ENCODE data around the gene TMEM150A. TPM values are rescaled to one million over a fixed set of nuclear protein-coding genes. Genes with fewer than 3 reads are reported as not detected.

Gene TMEM150A
- total and polyA plus RNA-seq, 2 of the 13 experiments (the other 11 are each of a cell fraction or from before 2014, with no cell fraction given): 30.1 to 70.4 TPM

DNA sequence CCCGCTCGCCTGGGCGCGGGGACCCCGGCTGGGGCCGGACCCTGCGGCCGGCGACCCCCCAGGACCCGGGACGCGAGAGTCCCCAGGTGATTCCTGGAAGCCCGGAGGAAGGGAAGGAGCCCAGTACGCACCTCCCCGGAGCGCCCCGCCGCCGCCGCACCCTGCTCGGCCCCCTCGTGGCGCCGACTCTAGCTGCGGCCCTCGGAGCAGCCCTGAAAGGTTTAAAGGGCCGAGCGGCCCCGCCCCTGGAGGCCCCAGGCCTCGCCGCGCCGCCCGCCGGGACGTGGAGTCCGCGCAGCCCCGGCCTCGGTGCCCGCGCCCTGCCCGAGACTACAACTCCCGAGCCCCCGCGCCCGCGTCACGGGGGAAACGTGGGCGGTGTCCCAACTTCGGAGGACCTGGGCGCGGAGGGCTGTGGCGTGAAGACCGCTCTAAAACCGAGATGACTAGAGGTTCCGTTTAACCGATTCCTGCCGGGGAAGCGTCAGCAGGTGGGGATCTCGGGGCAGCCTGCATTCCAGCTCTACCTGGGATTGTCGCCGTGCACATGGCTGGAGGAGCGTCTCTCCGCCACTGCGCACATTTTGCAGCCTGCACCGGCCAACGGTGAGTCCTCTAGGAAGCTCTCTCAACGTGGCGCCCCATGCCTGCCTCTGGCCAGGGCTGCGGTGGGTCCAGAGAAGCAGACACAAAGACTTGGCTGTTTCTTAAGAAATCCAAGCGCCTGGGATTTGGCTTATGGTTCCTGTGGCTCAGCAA lies at the start of gene TMEM150A (continued):
- TF ChIP-seq, protein P1, sequence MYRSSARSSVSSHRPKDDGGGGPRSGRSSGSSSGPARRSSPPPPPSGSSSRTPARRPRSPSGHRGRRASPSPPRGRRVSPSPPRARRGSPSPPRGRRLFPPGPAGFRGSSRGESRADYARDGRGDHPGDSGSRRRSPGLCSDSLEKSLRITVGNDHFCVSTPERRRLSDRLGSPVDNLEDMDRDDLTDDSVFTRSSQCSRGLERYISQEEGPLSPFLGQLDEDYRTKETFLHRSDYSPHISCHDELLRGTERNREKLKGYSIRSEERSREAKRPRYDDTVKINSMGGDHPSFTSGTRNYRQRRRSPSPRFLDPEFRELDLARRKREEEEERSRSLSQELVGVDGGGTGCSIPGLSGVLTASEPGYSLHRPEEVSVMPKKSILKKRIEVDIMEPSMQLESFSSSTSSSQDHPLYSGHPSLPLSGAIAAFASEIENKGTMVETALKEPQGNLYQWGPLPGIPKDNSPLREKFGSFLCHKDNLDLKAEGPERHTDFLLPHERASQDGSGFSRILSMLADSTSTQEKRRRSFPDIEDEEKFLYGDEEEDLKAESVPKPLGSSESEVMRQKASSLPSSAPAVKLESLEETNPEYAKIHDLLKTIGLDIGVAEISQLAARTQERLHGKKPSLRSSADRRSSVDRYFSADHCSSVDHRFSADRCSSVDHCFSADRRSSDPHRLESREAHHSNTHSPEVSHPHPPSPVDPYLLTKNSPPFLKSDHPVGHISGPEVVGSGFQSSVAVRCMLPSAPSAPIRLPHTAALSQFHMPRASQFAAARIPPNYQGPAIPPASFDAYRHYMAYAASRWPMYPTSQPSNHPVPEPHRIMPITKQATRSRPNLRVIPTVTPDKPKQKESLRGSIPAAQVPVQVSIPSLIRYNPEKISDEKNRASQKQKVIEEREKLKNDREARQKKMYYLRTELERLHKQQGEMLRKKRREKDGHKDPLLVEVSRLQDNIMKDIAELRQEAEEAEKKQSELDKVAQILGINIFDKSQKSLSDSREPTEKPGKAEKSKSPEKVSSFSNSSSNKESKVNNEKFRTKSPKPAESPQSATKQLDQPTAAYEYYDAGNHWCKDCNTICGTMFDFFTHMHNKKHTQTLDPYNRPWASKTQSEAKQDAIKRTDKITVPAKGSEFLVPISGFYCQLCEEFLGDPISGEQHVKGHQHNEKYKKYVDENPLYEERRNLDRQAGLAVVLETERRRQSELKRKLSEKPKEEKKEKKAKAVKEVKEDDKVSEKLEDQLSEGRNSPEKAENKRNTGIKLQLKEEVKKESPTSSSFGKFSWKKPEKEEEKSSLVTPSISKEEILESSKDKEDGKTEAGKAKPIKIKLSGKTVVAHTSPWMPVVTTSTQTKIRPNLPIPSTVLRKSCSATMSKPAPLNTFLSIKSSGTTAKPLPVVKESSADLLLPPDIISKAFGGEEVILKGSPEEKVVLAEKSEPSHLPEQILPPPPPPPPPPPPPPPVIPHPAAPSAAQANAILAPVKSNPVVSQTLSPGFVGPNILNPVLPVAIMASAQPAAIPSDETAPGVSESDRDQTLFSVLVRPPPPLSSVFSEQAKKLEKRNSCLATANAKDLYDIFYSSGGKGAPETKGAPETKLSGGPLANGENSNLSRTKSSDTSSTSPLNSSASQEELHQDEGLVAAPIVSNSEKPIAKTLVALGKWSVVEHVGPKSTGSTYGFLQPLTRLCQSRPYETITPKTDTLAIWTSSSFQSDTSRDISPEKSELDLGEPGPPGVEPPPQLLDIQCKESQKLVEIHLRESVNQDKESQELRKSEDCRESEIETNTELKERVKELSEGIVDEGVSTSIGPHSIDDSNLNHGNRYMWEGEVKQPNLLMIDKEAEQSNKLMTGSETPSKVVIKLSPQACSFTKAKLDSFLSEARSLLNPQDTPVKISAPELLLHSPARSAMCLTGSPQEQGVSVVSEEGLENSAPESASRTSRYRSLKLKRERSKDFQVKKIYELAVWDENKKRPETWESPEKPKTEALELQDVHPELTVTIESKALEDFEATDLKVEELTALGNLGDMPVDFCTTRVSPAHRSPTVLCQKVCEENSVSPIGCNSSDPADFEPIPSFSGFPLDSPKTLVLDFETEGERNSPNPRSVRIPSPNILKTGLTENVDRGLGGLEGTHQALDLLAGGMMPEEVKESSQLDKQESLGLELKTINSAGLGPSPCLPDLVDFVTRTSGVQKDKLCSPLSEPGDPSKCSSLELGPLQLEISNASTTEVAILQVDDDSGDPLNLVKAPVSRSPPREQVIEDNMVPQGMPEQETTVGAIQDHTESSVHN (CRISPR knock-in tag; IDR thresholded peaks at IDR 0.05): no peak
- TF ChIP-seq HNRNPK (IDR thresholded peaks at IDR 0.05; ENCODE audit: low read depth, low read length, poor library complexity, severe bottlenecking) (no peak), CCAR2 (optimal IDR thresholded peaks at IDR 0.05; ENCODE audit: low read depth, low read length) (no peak), ZNF724P (CRISPR knock-in tag; IDR thresholded peaks at IDR 0.05; ENCODE audit: borderline replicate concordance) (no peak), ZFP82 (CRISPR knock-in tag; IDR thresholded peaks at IDR 0.05; ENCODE audit: borderline replicate concordance) (peak; percentile 62; the same call in 1 of the 2 replicates), POGZ (CRISPR knock-in tag; IDR thresholded peaks at IDR 0.05) (peak; percentile 74; the same call in 1 of the 2 replicates), ZNF354B (CRISPR knock-in tag; IDR thresholded peaks at IDR 0.05) (no peak; the same call in 1 of the 2 replicates), SMAD3 (CRISPR knock-in tag; IDR thresholded peaks at IDR 0.05) (no peak; the same call in 1 of the 2 replicates), NFIC (IDR thresholded peaks at IDR 0.05; ENCODE audit: low read length) (no peak), ZNF550 (CRISPR knock-in tag; IDR thresholded peaks at IDR 0.05; ENCODE audit: borderline replicate concordance) (no peak), ESRRA (CRISPR knock-in tag; IDR thresholded peaks at IDR 0.05; ENCODE audit: low read depth) (no peak; the same call in none of the 2 replicates), ZNF552 (CRISPR knock-in tag; IDR thresholded peaks at IDR 0.05; ENCODE audit: borderline replicate concordance) (no peak)
- TF ChIP-seq, protein P2, sequence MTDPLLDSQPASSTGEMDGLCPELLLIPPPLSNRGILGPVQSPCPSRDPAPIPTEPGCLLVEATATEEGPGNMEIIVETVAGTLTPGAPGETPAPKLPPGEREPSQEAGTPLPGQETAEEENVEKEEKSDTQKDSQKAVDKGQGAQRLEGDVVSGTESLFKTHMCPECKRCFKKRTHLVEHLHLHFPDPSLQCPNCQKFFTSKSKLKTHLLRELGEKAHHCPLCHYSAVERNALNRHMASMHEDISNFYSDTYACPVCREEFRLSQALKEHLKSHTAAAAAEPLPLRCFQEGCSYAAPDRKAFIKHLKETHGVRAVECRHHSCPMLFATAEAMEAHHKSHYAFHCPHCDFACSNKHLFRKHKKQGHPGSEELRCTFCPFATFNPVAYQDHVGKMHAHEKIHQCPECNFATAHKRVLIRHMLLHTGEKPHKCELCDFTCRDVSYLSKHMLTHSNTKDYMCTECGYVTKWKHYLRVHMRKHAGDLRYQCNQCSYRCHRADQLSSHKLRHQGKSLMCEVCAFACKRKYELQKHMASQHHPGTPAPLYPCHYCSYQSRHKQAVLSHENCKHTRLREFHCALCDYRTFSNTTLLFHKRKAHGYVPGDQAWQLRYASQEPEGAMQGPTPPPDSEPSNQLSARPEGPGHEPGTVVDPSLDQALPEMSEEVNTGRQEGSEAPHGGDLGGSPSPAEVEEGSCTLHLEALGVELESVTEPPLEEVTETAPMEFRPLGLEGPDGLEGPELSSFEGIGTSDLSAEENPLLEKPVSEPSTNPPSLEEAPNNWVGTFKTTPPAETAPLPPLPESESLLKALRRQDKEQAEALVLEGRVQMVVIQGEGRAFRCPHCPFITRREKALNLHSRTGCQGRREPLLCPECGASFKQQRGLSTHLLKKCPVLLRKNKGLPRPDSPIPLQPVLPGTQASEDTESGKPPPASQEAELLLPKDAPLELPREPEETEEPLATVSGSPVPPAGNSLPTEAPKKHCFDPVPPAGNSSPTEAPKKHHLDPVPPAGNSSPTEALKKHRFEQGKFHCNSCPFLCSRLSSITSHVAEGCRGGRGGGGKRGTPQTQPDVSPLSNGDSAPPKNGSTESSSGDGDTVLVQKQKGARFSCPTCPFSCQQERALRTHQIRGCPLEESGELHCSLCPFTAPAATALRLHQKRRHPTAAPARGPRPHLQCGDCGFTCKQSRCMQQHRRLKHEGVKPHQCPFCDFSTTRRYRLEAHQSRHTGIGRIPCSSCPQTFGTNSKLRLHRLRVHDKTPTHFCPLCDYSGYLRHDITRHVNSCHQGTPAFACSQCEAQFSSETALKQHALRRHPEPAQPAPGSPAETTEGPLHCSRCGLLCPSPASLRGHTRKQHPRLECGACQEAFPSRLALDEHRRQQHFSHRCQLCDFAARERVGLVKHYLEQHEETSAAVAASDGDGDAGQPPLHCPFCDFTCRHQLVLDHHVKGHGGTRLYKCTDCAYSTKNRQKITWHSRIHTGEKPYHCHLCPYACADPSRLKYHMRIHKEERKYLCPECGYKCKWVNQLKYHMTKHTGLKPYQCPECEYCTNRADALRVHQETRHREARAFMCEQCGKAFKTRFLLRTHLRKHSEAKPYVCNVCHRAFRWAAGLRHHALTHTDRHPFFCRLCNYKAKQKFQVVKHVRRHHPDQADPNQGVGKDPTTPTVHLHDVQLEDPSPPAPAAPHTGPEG (CRISPR knock-in tag; IDR thresholded peaks at IDR 0.05): peak; percentile 51; the same call in 1 of the 2 replicates
- TF ChIP-seq, protein P3, sequence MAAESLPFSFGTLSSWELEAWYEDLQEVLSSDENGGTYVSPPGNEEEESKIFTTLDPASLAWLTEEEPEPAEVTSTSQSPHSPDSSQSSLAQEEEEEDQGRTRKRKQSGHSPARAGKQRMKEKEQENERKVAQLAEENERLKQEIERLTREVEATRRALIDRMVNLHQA (CRISPR knock-in tag; IDR thresholded peaks at IDR 0.05): no peak
